GM12892 (cell line): ENCODE measurements around the gene HLA-DMA.

Source experiments
- POLR2A ChIP-seq: IDR thresholded peaks from 2 replicates; pipeline ENCODE4 v1.6.1; 2011; ENCODE audit warnings: low read depth, low read length, control low read depth
- POLR2AphosphoS5 ChIP-seq: IDR thresholded peaks from 2 replicates; pipeline ENCODE4 v1.6.1; 2011; ENCODE audit warnings: low read depth, low read length, control low read depth

- peak; percentile 53; the same call in 1 of the 2 replicates for TF ChIP-seq POLR2AphosphoS5
- TF ChIP-seq POLR2A: no peak
Observed at GRCh38 chr6:32967151-32968091, 14.5 kb upstream of the HLA-DMA start.
